GM18508 (cell line): Measurements from ENCODE around the gene CADM3.
A peak's percentile ranks its signal among the peaks of the same experiment; 100 is the strongest.

ENCODE experiments used
- ATAC-seq: cut with Tn5 transposase; IDR thresholded peaks from one replicate; pipeline ENCODE4 v1.9.1; 2021; ENCODE audit warnings: moderate number of reproducible peaks; ENCODE audit not compliant: insufficient read depth, unreplicated experiment

The CADM3 gene

DNA sequence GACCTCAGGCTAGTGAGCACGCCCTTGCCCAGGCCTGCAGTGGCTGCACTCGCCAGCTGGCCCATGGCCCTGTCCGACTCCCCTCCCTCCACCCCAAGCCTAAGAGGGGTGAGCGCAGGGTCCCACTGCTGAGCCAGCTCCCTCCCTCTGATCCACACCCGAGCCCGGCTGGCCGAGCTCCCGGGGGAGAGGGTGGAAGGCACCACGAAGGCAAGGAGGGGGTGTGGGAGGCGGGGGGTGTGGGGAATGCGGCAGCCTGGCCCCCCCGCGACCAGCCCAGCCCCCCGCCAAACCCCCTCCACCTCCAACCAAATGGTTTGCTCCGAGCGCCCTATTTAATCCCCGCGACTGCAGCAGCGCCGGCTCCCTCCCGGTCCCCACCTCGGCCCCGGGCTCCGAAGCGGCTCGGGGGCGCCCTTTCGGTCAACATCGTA lies at the start of gene CADM3:
Gene CADM3, plus strand, starts transcription at position 362 of the 434 bp plus-strand sequence. CDS start 151 bp downstream, outside the sequence.
- ATAC-seq = no peak

GRCh38 chr1:159122005-159122621 lies 49.3 kb upstream of the CADM3 start:
- ATAC-seq = peak; percentile 81

- no peak for ATAC-seq
Observed at GRCh38 chr1:159123587-159123986, 47.8 kb upstream of the CADM3 start.

DNA sequence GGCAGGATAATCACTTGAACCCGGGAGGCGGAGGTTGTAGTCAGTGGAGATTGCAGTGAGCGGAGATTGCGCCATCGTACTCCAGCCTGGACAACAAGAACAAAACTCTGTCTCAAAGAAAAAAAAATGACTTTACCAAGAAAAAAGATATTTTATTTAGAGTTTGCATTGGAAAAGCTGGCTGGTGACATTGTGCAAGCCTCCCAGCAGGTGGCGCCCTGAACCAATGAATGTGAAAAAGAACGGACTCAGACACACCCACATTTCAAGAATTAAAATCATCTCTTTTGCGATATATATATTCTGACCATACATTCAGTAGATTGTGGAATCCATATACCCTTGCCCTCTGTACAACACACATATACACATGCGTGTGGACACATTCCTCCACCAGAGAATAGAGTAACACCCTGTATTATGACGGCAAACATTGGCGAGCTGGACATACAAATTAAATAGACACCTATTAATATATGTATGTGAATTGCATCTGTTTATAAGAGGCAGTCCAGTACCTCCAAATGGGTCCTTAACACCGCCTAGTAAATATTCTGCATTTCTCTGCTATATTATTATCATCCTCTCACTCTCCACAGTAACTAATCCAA lies 39.0 kb upstream of the CADM3 start:
- ATAC-seq = no peak

- ATAC-seq = no peak
Observed at GRCh38 chr1:159140474-159140873, 30.9 kb upstream of the CADM3 start.

DNA sequence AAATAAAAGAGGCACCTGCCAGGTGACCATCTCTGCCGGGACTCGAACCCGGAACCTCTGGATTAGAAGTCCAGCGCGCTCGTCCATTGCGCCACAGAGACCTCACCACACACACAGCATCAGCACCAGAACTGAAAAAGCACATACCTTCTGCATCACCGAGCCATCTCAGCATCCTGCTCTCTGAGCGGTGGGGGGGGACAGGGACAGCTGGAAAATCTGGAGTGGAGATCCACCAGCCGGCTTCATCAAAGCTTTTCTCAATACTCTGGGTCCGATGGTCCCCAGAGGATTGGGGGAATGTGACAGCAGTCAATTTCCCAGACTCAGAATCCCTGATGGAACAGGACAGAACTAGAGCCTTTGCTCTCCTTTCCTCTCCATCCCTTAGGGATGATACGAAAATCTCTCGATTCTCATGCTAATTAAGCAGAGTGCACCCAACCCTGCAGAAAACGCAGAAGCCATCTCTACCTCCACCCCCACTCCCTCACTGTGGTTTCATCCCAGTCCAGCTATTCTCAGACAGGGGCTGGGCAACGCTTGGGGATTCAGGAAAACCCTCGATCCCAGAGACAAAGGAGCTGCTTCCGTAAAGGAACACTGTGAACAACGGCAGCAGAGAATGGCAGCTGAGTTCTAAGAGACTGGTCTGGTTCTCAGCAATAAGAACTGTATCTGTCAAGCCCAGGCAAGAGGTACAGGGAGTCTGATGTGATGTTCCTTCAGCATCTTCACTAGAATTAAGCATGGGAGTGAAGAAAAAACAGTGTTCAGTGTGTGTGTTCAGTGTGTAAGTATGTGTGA lies 29.6 kb upstream of the CADM3 start:
- no peak for ATAC-seq

GRCh38 chr1:159142391-159142663 lies 29.1 kb upstream of the CADM3 start:
- ATAC-seq = no peak

DNA sequence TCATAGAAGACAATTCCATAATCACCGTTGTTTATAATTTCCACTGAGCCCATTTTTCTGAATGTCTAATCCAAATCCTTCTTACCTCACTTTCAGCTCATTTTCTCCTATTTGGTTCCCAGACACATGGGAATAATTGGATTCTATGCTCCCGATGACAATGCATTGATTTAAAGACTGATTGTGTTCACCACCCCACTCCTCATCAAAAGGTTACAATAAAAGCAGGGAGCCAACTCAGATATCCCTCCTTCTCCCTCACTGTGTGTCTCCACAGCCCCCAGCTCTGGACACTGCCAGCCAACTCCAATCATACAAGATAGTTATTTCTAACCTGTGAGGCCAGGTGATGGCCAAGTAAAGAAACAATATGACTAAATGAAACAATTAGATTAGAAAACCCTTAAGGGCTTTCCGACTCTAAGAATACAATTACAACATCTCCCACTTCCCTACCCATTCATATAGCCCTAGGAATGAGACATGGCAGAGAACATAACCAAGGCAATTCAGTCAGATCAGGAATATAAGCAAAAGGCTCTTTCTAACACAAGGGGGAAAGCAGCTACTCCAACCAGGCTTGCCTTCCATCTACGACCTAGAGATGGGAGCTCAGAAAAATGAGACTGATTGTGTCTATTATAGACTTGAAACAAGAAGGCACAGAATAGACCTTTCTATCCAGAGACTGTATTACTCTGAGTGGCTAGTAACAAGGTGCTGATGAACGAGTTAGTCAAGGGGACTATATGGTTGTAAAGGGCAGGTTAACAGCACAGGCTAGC lies 28.5 kb upstream of the CADM3 start:
- ATAC-seq = no peak

DNA sequence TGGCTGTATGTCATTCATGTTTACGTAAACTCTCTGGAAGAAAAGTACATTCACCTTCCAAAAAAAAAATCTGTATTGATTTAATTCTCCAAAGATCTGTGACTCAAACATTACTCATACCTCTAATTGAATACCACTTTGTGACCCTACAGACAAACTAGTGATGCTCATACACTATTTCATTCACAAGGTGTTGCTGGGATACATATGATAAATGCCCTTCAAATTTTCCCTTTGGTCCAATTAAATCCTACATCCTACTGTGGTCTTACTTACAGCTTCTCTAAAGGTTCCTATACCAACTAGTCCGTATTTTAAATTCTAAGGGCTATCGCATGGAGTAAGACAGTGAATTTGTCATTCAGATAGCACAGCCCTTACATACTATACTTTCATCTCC lies 26.8 kb upstream of the CADM3 start:
- no peak for ATAC-seq

- ATAC-seq = no peak
Observed at GRCh38 chr1:159146980-159147379, 24.4 kb upstream of the CADM3 start.

- ATAC-seq = no peak
Observed at GRCh38 chr1:159152031-159152430, 19.4 kb upstream of the CADM3 start.

GRCh38 chr1:159161001-159161718 lies 10.3 kb upstream of the CADM3 start:
- ATAC-seq = peak; percentile 81

DNA sequence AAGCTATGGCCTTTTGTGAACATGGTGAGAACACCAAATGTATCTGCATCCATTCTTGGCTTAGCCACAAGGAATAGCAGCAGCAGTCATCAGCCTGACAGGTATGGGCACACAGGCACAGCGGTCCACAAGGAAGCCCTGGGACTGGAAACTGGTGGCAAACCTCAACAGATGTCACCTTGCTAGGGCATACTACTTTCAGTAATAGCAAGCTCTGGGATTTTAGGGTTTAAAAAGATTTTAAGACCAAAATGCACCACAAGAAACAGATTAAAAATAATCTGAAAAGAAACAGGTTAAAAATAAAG lies 9.7 kb upstream of the CADM3 start:
- ATAC-seq = no peak

- ATAC-seq = no peak
Observed at GRCh38 chr1:159162516-159163265, 8.7 kb upstream of the CADM3 start.

- ATAC-seq = no peak
Observed at GRCh38 chr1:159163614-159164228, 7.7 kb upstream of the CADM3 start.

GRCh38 chr1:159168043-159168442 lies 3.4 kb upstream of the CADM3 start:
- ATAC-seq = no peak

DNA sequence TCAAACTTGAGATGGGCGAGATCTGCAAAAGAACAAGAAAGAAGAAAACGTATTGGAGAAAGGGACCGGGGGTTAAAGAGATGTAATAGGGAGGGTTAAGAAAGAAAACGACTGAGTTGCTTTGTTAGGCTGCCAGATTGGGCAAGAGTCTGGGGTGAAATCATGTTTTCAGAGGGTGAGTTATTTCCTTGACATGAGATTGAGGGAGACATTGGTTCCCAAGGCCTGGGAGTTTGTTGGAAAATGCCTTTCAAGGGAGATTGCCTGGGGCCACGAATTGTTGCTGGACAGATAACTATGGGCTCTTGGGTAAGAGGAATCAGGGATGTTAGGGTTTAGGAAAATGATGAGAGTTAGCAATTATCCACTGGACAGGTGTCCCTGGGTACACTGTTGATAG lies 776 bp upstream of the CADM3 start:
- no peak for ATAC-seq

DNA sequence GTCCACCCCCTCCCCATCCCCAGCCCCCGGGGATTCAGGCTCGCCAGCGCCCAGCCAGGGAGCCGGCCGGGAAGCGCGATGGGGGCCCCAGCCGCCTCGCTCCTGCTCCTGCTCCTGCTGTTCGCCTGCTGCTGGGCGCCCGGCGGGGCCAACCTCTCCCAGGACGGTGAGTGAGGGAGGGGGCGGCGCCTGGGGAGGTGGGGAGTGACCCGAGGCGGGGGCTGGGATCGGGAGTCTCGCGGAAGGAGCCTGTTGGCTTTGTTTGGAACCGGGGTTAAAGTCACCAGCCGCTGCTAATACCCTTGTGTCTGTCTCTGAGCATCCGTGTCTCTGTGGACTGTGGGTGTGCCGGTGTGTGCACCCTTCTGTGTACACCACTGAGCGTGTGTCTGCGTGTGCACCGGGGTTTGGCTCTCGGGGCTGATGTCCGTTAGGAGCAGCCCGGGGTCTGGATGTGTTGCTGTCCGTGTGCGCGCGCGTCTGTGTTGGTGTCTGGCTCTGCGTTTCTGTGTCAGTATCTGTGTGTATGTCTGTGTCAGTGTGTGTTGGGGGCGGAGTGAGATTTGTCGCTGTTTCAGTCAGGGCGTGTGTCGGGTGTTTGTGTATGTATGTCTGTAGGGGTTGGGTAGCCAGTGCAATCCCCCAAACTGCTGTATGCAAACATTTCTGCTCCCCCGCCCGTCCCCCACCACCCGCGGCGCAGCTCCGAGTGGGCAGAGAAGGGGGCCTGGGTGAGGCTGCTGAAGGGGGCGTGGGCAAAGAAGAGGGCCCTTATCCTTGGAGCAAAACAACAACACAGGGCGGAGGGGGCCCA lies 480 bp downstream of the CADM3 start:
- ATAC-seq = no peak
